Muscle layer of colon (tissue), 2 donors: ENCODE results near the gene COL4A4.

Experiments
- H3K27ac ChIP-seq: one replicate; pipeline ENCODE4 v1.7.0; 2013; ENCODE audit warnings: low read depth, mild to moderate bottlenecking, low read length, moderate library complexity
- H3K27me3 ChIP-seq, 2 donors: one replicate each; pipeline ENCODE4 v1.7.0; 2013; ENCODE audit warnings: low read length in 2 of 2, mild to moderate bottlenecking in 2 of 2; ENCODE audit not compliant: insufficient read depth in 2 of 2, control insufficient read depth in 1 of 2
- H3K36me3 ChIP-seq: one replicate; pipeline ENCODE4 v1.7.0; 2013; ENCODE audit warnings: mild to moderate bottlenecking, low read length; ENCODE audit not compliant: insufficient read depth
- H3K4me1 ChIP-seq: one replicate; pipeline ENCODE4 v1.7.0; 2013; ENCODE audit warnings: mild to moderate bottlenecking, low read length; ENCODE audit not compliant: insufficient read depth
- H3K4me3 ChIP-seq, 2 donors: one replicate each; pipeline ENCODE4 v1.7.0; 2013; ENCODE audit warnings: low read length in 2 of 2, low read depth in 1 of 2, mild to moderate bottlenecking in 1 of 2, moderate library complexity in 1 of 2
- H3K9ac ChIP-seq: one replicate; pipeline ENCODE4 v1.7.0; 2013; ENCODE audit warnings: low read length
- H3K9me3 ChIP-seq: one replicate; pipeline ENCODE4 v1.7.0; 2013; ENCODE audit warnings: mild to moderate bottlenecking, low read length
- donor health status: abdominal sarcoma.
- donor health status: Adenocarcinoma of cecum.

The COL4A4 gene

GRCh38 chr2:227016894-227017293 lies 147.1 kb downstream of the COL4A4 start:
- Histone ChIP-seq H3K36me3 (no peaks in the 10 kb centered on the region), H3K27ac (no peak overlapping the region), H3K9ac (no peak overlapping the region), H3K4me1 (no peaks in the 10 kb centered on the region), H3K9me3 (no peaks in the 10 kb centered on the region), H3K27me3 (no peaks in the 10 kb centered on the region), H3K4me3 (no peak overlapping the region)

GRCh38 chr2:227013881-227014280 lies 150.1 kb downstream of the COL4A4 start:
- Histone ChIP-seq H3K27ac (no peak overlapping the region), H3K9ac (no peak overlapping the region), H3K36me3 (no peaks in the 10 kb centered on the region), H3K4me3 (no peak overlapping the region), H3K27me3 (no peaks in the 10 kb centered on the region), H3K4me1 (no peaks in the 10 kb centered on the region), H3K9me3 (no peaks in the 10 kb centered on the region)

- no peaks in the 10 kb centered on the region for H3K9me3 ChIP-seq
- H3K4me1 ChIP-seq, result no peaks in the 10 kb centered on the region
- no peaks in the 10 kb centered on the region for H3K36me3 ChIP-seq
- H3K9ac ChIP-seq, result no peak overlapping the region
- no peak overlapping the region for H3K4me3 ChIP-seq
- no peaks in the 10 kb centered on the region for H3K27me3 ChIP-seq
- no peak overlapping the region for H3K27ac ChIP-seq
Measured at GRCh38 chr2:227013330-227013729, 150.7 kb downstream of the COL4A4 start.

- H3K9me3 ChIP-seq, result no peaks in the 10 kb centered on the region
- H3K4me3 ChIP-seq, result no peak overlapping the region
- H3K9ac ChIP-seq, result no peak overlapping the region
- H3K4me1 ChIP-seq, result no peaks in the 10 kb centered on the region
- H3K27me3 ChIP-seq, result no peaks in the 10 kb centered on the region
- no peak overlapping the region for H3K27ac ChIP-seq
- H3K36me3 ChIP-seq, result no peaks in the 10 kb centered on the region
Measured at GRCh38 chr2:227010433-227010832, 153.6 kb downstream of the COL4A4 start.

- Histone ChIP-seq H3K36me3 (no peaks in the 10 kb centered on the region), H3K27me3 (no peaks in the 10 kb centered on the region), H3K4me3 (no peak overlapping the region), H3K27ac (no peak overlapping the region), H3K4me1 (no peaks in the 10 kb centered on the region), H3K9me3 (no peaks in the 10 kb centered on the region), H3K9ac (no peak overlapping the region)
Measured at GRCh38 chr2:227007940-227008339, 156.1 kb downstream of the COL4A4 start.

GRCh38 chr2:227007148-227007547 lies 156.9 kb downstream of the COL4A4 start:
- Histone ChIP-seq H3K27me3 (no peaks in the 10 kb centered on the region), H3K27ac (no peak overlapping the region), H3K4me1 (no peaks in the 10 kb centered on the region), H3K36me3 (no peaks in the 10 kb centered on the region), H3K9ac (no peak overlapping the region), H3K9me3 (no peaks in the 10 kb centered on the region), H3K4me3 (no peak overlapping the region)

- Histone ChIP-seq H3K4me1 (no peaks in the 10 kb centered on the region), H3K9me3 (no peaks in the 10 kb centered on the region), H3K36me3 (no peaks in the 10 kb centered on the region), H3K27ac (no peak overlapping the region), H3K4me3 (no peak overlapping the region), H3K9ac (no peak overlapping the region), H3K27me3 (no peaks in the 10 kb centered on the region)
Measured at GRCh38 chr2:227006189-227006897, 157.7 kb downstream of the COL4A4 start.

- Histone ChIP-seq H3K36me3 (no peaks in the 10 kb centered on the region), H3K27me3 (no peaks in the 10 kb centered on the region), H3K27ac (no peak overlapping the region), H3K9me3 (no peaks in the 10 kb centered on the region), H3K4me1 (no peaks in the 10 kb centered on the region), H3K4me3 (no peak overlapping the region), H3K9ac (no peak overlapping the region)
Measured at GRCh38 chr2:227004482-227004881, 159.5 kb downstream of the COL4A4 start.

- H3K9ac ChIP-seq, result no peak overlapping the region
- no peaks in the 10 kb centered on the region for H3K36me3 ChIP-seq
- H3K27me3 ChIP-seq, result no peaks in the 10 kb centered on the region
- no peak overlapping the region for H3K4me3 ChIP-seq
- no peak overlapping the region for H3K27ac ChIP-seq
- H3K9me3 ChIP-seq, result no peaks in the 10 kb centered on the region
- H3K4me1 ChIP-seq, result no peaks in the 10 kb centered on the region
Measured at GRCh38 chr2:227000123-227000522, 163.9 kb downstream of the COL4A4 start.

GRCh38 chr2:226999661-227000060 lies 164.3 kb downstream of the COL4A4 start:
- H3K27ac ChIP-seq, result no peak overlapping the region
- H3K36me3 ChIP-seq, result no peaks in the 10 kb centered on the region
- no peaks in the 10 kb centered on the region for H3K9me3 ChIP-seq
- no peaks in the 10 kb centered on the region for H3K4me1 ChIP-seq
- H3K9ac ChIP-seq, result no peak overlapping the region
- H3K27me3 ChIP-seq, result no peaks in the 10 kb centered on the region
- H3K4me3 ChIP-seq, result no peak overlapping the region

- no peak overlapping the region for H3K27ac ChIP-seq
- H3K4me1 ChIP-seq, result no peaks in the 10 kb centered on the region
- H3K9me3 ChIP-seq, result no peaks in the 10 kb centered on the region
- H3K4me3 ChIP-seq, result no peak overlapping the region
- no peak overlapping the region for H3K9ac ChIP-seq
- no peaks in the 10 kb centered on the region for H3K27me3 ChIP-seq
- H3K36me3 ChIP-seq, result no peaks in the 10 kb centered on the region
Measured at GRCh38 chr2:226995625-226996041, 168.4 kb downstream of the COL4A4 start.

GRCh38 chr2:226994775-226995174 lies 169.2 kb downstream of the COL4A4 start:
- no peak overlapping the region for H3K4me3 ChIP-seq
- no peak overlapping the region for H3K27ac ChIP-seq
- no peaks in the 10 kb centered on the region for H3K36me3 ChIP-seq
- no peak overlapping the region for H3K9ac ChIP-seq
- H3K9me3 ChIP-seq, result no peaks in the 10 kb centered on the region
- no peaks in the 10 kb centered on the region for H3K4me1 ChIP-seq
- no peaks in the 10 kb centered on the region for H3K27me3 ChIP-seq
